ENCODE measurements around the gene ORC5.

Gene ORC5

GRCh38 chr7:104196161-104196560 lies 11.7 kb downstream of the ORC5 start:
- H2BK5ac ChIP-seq (ENCODE audit: low read depth, low read length, poor library complexity, severe bottlenecking) = no peak overlapping the region
- H4K8ac ChIP-seq (ENCODE audit: low read length) = no peak overlapping the region
- peaks cover 15 to 88% of the 10 kb centered on the region in 2 experiments for H3K36me3 ChIP-seq (ENCODE audit: control insufficient read depth in 1 of 2, insufficient read depth in 2 of 2, low read depth in 1 of 2, low read length in 2 of 2)
- no peak overlapping the region for H2AFZ ChIP-seq (ENCODE audit: low read depth, low read length)
- no peak overlapping the region for H2BK120ac ChIP-seq (ENCODE audit: low read depth, low read length)
- H3K27me3 ChIP-seq (ENCODE audit: control insufficient read depth in 1 of 2, insufficient read depth in 1 of 2, low read length in 2 of 2) = no peaks in the 10 kb centered on the region
- H3K4me2 ChIP-seq (ENCODE audit: low read length, poor library complexity, severe bottlenecking) = no peak overlapping the region
- no peak overlapping the region for H3K14ac ChIP-seq (ENCODE audit: low read length in 2 of 2)
- H2BK12ac ChIP-seq (ENCODE audit: low read length in 2 of 2) = no peak overlapping the region
- H3K9ac ChIP-seq (ENCODE audit: low read length) = no peak overlapping the region
- H2BK15ac ChIP-seq (ENCODE audit: low read depth, poor library complexity, severe bottlenecking) = no peak overlapping the region
- DNase-seq = peak; percentile 10
- H3K27ac ChIP-seq (ENCODE audit: low read length, poor library complexity, severe bottlenecking) = no peak overlapping the region
- WGBS = 50% methylated on average over 1 of the region's 2 CpGs
- H3K4ac ChIP-seq (ENCODE audit: low read depth in 1 of 2, low read length in 2 of 2) = no peak overlapping the region
- H3K18ac ChIP-seq (ENCODE audit: low read depth in 1 of 2, low read length in 2 of 2) = no peak overlapping the region
- no peak overlapping the region for H3K4me3 ChIP-seq (ENCODE audit: insufficient read depth in 1 of 2, low read depth in 1 of 2, low read length in 2 of 2)
- H2AK5ac ChIP-seq (ENCODE audit: low read length, severe bottlenecking) = no peak overlapping the region
- H3K23ac ChIP-seq (ENCODE audit: low read length in 2 of 2) = no peak overlapping the region
- no peaks in the 10 kb centered on the region for H3K9me3 ChIP-seq (ENCODE audit: control insufficient read depth, low read length)
- no peaks in the 10 kb centered on the region for H3K4me1 ChIP-seq (ENCODE audit: control insufficient read depth, insufficient read depth, low read depth, low read length)
- peaks cover 17% of the 10 kb centered on the region for H3K79me1 ChIP-seq (replicated peaks; ENCODE audit: low read length, poor library complexity, severe bottlenecking)
- H4K91ac ChIP-seq (ENCODE audit: low read length) = no peak overlapping the region

- no peak overlapping the region for H3K4me3 ChIP-seq (ENCODE audit: insufficient read depth in 1 of 2, low read depth in 1 of 2, low read length in 2 of 2)
- H2BK120ac ChIP-seq (ENCODE audit: low read depth, low read length) = no peak overlapping the region
- H2BK5ac ChIP-seq (ENCODE audit: low read depth, low read length, poor library complexity, severe bottlenecking) = peak overlapping the region; percentile 19
- no peak overlapping the region for H3K14ac ChIP-seq (ENCODE audit: low read length in 2 of 2)
- H3K27ac ChIP-seq (ENCODE audit: low read length, poor library complexity, severe bottlenecking) = no peak overlapping the region
- H2BK15ac ChIP-seq (ENCODE audit: low read depth, poor library complexity, severe bottlenecking) = no peak overlapping the region
- no peaks in the 10 kb centered on the region for H3K27me3 ChIP-seq (ENCODE audit: control insufficient read depth in 1 of 2, insufficient read depth in 1 of 2, low read length in 2 of 2)
- no peak overlapping the region for H2AK5ac ChIP-seq (ENCODE audit: low read length, severe bottlenecking)
- no peaks in the 10 kb centered on the region for H3K9me3 ChIP-seq (ENCODE audit: control insufficient read depth, low read length)
- H4K91ac ChIP-seq (ENCODE audit: low read length) = no peak overlapping the region
- H2AFZ ChIP-seq (ENCODE audit: low read depth, low read length) = no peak overlapping the region
- H3K18ac ChIP-seq (ENCODE audit: low read depth in 1 of 2, low read length in 2 of 2) = no peak overlapping the region
- no peak overlapping the region for H4K8ac ChIP-seq (ENCODE audit: low read length)
- H3K79me1 ChIP-seq (replicated peaks; ENCODE audit: low read length, poor library complexity, severe bottlenecking) = peaks cover 8% of the 10 kb centered on the region
- no peak overlapping the region for H3K9ac ChIP-seq (ENCODE audit: low read length)
- peaks cover 6 to 79% of the 10 kb centered on the region in 2 experiments for H3K36me3 ChIP-seq (ENCODE audit: control insufficient read depth in 1 of 2, insufficient read depth in 2 of 2, low read depth in 1 of 2, low read length in 2 of 2)
- H2BK12ac ChIP-seq (ENCODE audit: low read length in 2 of 2) = no peak overlapping the region
- no peak overlapping the region for H3K4me2 ChIP-seq (ENCODE audit: low read length, poor library complexity, severe bottlenecking)
- WGBS = no CpG with 5 or more reads among the region's 1 CpG
- no peaks in the 10 kb centered on the region for H3K4me1 ChIP-seq (ENCODE audit: control insufficient read depth, insufficient read depth, low read depth, low read length)
- no peak overlapping the region for H3K4ac ChIP-seq (ENCODE audit: low read depth in 1 of 2, low read length in 2 of 2)
- no peak for DNase-seq
- H3K23ac ChIP-seq (ENCODE audit: low read length in 2 of 2) = no peak overlapping the region
Measured at GRCh38 chr7:104192434-104192833, 15.4 kb downstream of the ORC5 start.

DNA sequence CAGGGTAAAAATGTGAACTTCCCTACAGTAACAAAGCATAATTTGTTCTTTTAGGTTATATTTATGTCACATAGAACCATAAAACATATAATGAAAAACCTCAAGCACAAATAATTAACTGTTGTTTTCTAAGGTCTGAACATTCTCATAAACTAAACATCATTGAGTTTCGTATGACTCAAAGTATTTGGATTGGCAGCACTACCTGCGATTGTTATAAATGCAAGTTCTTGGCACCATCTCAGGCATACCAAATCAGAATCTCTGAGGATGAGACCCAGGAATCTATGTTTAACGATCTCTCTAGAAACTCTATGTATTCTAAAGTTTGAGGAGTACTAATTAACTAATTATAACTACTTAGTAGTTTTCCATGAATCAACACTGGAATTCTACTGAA lies 22.5 kb downstream of the ORC5 start:
- no peak overlapping the region for H3K4me2 ChIP-seq (ENCODE audit: low read length, poor library complexity, severe bottlenecking)
- H2BK120ac ChIP-seq (ENCODE audit: low read depth, low read length) = no peak overlapping the region
- H4K91ac ChIP-seq (ENCODE audit: low read length) = no peak overlapping the region
- no peak overlapping the region for H3K4me3 ChIP-seq (ENCODE audit: insufficient read depth in 1 of 2, low read depth in 1 of 2, low read length in 2 of 2)
- H3K27me3 ChIP-seq (ENCODE audit: control insufficient read depth in 1 of 2, insufficient read depth in 1 of 2, low read length in 2 of 2) = no peaks in the 10 kb centered on the region
- no peak overlapping the region for H3K14ac ChIP-seq (ENCODE audit: low read length in 2 of 2)
- peaks cover 13% of the 10 kb centered on the region for H3K79me1 ChIP-seq (replicated peaks; ENCODE audit: low read length, poor library complexity, severe bottlenecking)
- H3K23ac ChIP-seq (ENCODE audit: low read length in 2 of 2) = no peak overlapping the region
- H3K18ac ChIP-seq (ENCODE audit: low read depth in 1 of 2, low read length in 2 of 2) = no peak overlapping the region
- H3K9ac ChIP-seq (ENCODE audit: low read length) = no peak overlapping the region
- peaks cover 18% of the 10 kb centered on the region for H3K9me3 ChIP-seq (ENCODE audit: control insufficient read depth, low read length)
- no peak overlapping the region for H2BK12ac ChIP-seq (ENCODE audit: low read length in 2 of 2)
- no peak overlapping the region for H4K8ac ChIP-seq (ENCODE audit: low read length)
- 70% methylated on average over 2 of the region's 3 CpGs for WGBS
- H3K4me1 ChIP-seq (ENCODE audit: control insufficient read depth, insufficient read depth, low read depth, low read length) = no peaks in the 10 kb centered on the region
- H2AK5ac ChIP-seq (ENCODE audit: low read length, severe bottlenecking) = no peak overlapping the region
- H3K36me3 ChIP-seq (ENCODE audit: control insufficient read depth in 1 of 2, insufficient read depth in 2 of 2, low read depth in 1 of 2, low read length in 2 of 2) = peaks cover 12 to 86% of the 10 kb centered on the region in 2 experiments
- H2BK15ac ChIP-seq (ENCODE audit: low read depth, poor library complexity, severe bottlenecking) = no peak overlapping the region
- no peak overlapping the region for H2BK5ac ChIP-seq (ENCODE audit: low read depth, low read length, poor library complexity, severe bottlenecking)
- H3K27ac ChIP-seq (ENCODE audit: low read length, poor library complexity, severe bottlenecking) = no peak overlapping the region
- DNase-seq = no peak
- no peak overlapping the region for H3K4ac ChIP-seq (ENCODE audit: low read depth in 1 of 2, low read length in 2 of 2)
- no peak overlapping the region for H2AFZ ChIP-seq (ENCODE audit: low read depth, low read length)

DNA sequence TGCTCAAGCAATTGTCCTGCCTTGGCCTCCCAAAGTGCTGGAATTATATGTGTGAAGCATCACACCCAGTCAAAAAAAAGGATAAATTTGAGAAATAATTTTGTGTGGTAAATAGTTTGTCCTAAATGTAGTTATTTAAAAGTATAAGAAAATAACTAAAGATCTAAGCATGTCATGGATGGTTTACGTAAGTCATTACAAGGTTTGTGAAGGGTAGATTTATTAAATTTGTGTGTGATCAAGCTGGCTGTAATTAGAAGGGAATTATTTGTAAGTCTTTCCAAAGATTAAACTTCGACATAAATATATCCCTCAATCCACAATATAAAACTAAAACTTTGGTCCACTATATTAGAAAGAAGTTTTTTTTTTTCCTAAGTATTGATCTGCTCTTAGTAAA lies 28.6 kb downstream of the ORC5 start:
- Histone ChIP-seq H3K4me3 (ENCODE audit: insufficient read depth in 1 of 2, low read depth in 1 of 2, low read length in 2 of 2) (no peak overlapping the region), H4K8ac (ENCODE audit: low read length) (no peak overlapping the region), H3K9me3 (ENCODE audit: control insufficient read depth, low read length) (peaks cover 36% of the 10 kb centered on the region), H2BK120ac (ENCODE audit: low read depth, low read length) (no peak overlapping the region), H4K91ac (ENCODE audit: low read length) (no peak overlapping the region), H3K23ac (ENCODE audit: low read length in 2 of 2) (no peak overlapping the region), H3K36me3 (ENCODE audit: control insufficient read depth in 1 of 2, insufficient read depth in 2 of 2, low read depth in 1 of 2, low read length in 2 of 2) (peaks cover 9 to 63% of the 10 kb centered on the region in 2 experiments), H3K14ac (ENCODE audit: low read length in 2 of 2) (no peak overlapping the region), H3K4me2 (ENCODE audit: low read length, poor library complexity, severe bottlenecking) (no peak overlapping the region), H3K9ac (ENCODE audit: low read length) (no peak overlapping the region), H2AK5ac (ENCODE audit: low read length, severe bottlenecking) (no peak overlapping the region), H2AFZ (ENCODE audit: low read depth, low read length) (no peak overlapping the region), H3K4ac (ENCODE audit: low read depth in 1 of 2, low read length in 2 of 2) (no peak overlapping the region), H2BK15ac (ENCODE audit: low read depth, poor library complexity, severe bottlenecking) (no peak overlapping the region), H3K79me1 (replicated peaks; ENCODE audit: low read length, poor library complexity, severe bottlenecking) (peaks cover 1% of the 10 kb centered on the region), H3K4me1 (ENCODE audit: control insufficient read depth, insufficient read depth, low read depth, low read length) (no peaks in the 10 kb centered on the region), H3K27me3 (ENCODE audit: control insufficient read depth in 1 of 2, insufficient read depth in 1 of 2, low read length in 2 of 2) (no peaks in the 10 kb centered on the region), H2BK5ac (ENCODE audit: low read depth, low read length, poor library complexity, severe bottlenecking) (no peak overlapping the region), H2BK12ac (ENCODE audit: low read length in 2 of 2) (no peak overlapping the region), H3K18ac (ENCODE audit: low read depth in 1 of 2, low read length in 2 of 2) (no peak overlapping the region), H3K27ac (ENCODE audit: low read length, poor library complexity, severe bottlenecking) (no peak overlapping the region)
- WGBS = 100% methylated on average over 1 of the region's 2 CpGs
- DNase-seq = no peak
